DMS53 treated with DMSO at 0.1 percent for 48 hours (cell line): ENCODE results near the gene WRAP53.

ENCODE experiments used
- DNase-seq: peaks from one replicate; lab custom pipeline; 2025; ENCODE audit not compliant: unreplicated experiment; lab: John Stamatoyannopoulos, UW

WRAP53 gene

DNA sequence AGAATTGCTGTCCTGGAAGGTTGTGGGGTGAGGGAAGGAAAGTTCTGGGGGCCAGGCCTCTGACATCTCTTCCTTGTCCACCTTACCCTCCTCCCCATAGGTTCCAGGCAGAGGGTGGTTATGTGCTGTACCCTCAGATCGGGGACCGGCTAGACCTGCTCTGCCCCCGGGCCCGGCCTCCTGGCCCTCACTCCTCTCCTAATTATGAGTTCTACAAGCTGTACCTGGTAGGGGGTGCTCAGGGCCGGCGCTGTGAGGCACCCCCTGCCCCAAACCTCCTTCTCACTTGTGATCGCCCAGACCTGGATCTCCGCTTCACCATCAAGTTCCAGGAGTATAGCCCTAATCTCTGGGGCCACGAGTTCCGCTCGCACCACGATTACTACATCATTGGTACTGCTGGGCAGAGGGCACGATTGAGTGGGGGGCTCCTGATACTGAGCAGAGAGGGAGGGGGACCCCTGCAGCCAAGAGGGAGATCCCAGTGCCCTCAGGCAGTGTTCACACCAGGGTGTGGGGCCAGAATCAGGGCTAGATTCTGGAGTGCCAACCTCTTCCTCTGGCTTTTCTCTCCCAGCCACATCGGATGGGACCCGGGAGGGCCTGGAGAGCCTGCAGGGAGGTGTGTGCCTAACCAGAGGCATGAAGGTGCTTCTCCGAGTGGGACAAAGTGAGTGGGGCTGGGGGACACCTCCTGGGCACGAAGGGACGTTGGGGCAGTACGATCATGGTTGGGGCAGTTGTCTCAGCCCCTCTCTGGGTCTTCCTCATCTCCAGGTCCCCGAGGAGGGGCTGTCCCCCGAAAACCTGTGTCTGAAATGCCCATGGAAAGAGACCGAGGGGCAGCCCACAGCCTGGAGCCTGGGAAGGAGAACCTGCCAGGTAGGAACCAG lies 19.8 kb downstream of the WRAP53 start:
- DNase-seq, result no peak

DNA sequence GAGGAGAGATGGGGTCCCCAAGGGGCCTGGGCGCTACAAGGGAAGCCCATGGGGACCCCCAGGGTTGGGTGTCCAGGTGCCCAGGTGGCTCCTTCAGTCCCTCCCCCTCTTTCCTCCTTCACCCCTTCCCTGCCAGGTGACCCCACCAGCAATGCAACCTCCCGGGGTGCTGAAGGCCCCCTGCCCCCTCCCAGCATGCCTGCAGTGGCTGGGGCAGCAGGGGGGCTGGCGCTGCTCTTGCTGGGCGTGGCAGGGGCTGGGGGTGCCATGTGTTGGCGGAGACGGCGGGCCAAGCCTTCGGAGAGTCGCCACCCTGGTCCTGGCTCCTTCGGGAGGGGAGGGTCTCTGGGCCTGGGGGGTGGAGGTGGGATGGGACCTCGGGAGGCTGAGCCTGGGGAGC lies 20.8 kb downstream of the WRAP53 start:
- DNase-seq, result no peak

DNA sequence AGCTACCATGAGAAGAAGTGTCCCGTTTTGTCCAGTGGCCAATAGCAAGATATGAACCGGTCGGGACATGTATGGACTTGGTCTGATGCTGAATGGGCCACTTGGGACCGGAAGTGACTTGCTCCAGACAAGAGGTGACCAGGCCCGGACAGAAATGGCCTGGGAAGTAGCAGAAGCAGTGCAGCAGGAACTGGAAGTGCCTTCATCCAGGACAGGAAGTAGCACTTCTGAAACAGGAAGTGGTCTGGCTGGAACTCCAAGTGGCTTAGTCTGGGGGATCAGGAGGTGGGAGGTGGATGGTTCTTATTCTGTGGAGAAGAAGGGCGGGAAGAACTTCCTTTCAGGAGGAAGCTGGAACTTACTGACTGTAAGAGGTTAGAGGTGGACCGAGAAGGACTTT lies 22.0 kb downstream of the WRAP53 start:
- no peak for DNase-seq

DNA sequence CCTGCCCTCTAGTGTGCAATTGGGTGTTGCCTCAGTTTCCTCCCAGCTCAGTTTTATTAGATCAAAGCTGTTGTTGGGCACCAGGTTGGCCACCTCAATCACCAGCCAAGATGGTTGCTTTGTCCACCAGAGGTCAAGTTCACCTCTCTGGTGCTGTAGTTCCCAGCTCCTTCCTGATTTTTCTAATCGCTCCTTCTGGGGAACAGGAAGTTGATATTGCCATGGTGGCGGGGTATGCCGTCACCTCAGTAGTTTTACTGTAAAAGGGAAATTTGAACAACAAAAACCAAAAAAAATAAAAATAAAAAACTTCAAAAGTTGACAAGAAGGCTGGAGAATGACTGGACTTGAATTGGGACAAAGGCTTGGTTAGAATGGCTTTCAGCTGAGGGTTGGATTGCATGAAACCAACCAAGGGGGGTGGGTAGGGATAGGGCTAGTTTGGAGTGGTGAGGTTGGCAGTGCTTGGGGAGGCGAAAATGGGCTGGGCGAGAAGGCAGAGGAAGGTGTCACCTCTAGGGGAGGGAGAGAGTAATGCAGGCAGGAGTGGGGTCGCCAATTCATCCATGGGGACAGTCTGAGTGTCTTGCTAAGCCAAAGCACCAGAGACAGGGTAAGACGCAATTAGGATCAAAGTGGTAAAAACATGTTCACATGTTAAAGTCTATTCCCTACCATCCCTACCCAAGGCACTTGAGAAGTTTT lies 22.9 kb downstream of the WRAP53 start:
- no peak for DNase-seq

DNA sequence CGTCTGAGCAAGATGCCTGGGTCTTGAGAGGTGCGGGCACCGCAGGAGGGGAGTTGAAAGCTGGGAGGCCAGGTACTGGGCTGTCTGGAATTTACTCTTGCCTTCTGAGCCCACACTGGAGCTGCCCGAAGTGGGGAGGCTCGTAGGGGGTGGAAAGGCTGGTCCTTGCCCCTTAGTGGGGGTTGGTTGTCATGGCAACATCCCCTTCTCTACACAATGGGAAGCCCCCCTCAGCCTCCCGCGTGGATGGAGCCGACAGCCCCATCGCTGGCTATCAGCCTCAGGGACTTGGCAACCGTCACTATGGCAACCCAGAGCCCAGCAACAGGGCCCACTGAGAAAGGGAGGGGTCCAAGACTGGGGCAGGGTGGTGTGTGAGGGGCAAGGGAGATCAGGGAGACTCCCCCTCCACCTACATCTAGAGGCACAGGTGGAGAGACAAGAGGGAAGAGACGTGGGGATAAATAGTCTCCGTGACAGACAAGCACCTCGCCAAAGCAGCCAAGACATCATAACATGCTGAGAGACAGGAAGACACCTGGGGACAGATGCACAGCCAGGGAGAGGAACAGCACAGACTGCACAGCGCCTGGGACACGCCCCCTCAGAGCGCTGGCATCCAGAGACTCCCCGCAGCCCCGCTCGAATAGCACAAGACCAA lies 24.0 kb downstream of the WRAP53 start:
- DNase-seq, result peak; percentile 17

DNA sequence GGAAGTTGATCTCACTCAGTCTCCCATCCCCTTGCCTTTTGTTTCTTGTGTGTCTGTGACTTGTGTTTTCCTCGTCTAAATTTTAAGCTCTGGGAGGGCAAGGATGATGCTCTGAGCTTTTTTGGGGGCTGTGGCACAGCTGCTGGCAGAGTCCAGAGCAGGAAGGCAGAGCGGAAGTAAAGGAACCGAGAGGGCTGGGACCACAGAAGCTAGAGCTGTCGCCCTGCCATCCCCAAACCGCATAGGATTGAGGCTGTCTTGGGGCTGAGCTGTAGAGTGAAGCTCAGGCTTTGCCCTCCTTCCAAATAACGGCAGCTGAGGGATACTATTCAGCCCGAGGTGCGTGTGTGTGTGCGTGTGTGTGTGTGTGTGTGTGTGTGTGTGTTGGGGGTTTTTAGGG lies 25.5 kb downstream of the WRAP53 start:
- DNase-seq, result no peak

DNA sequence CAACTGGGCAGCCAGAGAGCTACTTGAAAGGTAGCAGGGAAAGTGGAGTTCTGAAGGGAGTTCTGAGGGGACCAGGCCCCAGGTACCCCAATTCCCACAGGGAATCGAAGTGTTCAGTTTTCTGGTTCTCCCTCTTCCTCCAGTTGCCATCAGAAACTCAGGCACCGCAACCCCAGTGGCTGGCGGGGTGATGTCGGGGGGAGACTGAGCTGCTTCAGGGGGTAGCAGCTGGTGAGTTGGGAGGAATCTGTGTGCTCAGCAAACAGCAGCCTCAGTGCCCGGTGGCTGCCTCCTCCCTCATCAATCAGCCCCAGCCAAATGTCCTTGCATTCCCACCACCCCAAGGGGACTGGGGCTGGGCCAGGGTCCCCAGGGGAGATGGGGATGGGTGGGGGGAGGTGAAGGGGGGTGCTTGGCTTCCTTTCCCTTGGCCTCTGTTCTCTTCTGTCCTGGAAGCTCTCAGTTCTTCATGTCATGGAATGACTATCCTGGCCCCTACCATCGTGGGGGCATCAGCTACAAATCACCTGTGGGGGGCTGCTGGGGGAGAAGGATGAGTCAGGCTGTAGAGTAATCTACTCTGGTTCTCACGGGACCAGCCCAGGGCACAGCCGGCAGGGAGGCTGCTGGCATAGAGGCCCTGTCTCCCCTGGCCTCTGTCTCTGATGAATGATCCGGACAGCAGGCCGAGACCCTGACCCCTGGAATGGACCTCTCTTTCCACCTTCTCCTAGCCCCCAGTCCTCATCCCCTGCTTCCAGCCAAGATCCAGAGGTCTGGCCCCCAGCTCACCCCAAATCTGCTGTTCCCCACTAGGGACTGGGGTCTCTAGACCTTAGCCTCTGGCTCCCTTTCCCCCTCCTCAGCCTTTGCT lies 26.7 kb downstream of the WRAP53 start:
- DNase-seq, result no peak

DNA sequence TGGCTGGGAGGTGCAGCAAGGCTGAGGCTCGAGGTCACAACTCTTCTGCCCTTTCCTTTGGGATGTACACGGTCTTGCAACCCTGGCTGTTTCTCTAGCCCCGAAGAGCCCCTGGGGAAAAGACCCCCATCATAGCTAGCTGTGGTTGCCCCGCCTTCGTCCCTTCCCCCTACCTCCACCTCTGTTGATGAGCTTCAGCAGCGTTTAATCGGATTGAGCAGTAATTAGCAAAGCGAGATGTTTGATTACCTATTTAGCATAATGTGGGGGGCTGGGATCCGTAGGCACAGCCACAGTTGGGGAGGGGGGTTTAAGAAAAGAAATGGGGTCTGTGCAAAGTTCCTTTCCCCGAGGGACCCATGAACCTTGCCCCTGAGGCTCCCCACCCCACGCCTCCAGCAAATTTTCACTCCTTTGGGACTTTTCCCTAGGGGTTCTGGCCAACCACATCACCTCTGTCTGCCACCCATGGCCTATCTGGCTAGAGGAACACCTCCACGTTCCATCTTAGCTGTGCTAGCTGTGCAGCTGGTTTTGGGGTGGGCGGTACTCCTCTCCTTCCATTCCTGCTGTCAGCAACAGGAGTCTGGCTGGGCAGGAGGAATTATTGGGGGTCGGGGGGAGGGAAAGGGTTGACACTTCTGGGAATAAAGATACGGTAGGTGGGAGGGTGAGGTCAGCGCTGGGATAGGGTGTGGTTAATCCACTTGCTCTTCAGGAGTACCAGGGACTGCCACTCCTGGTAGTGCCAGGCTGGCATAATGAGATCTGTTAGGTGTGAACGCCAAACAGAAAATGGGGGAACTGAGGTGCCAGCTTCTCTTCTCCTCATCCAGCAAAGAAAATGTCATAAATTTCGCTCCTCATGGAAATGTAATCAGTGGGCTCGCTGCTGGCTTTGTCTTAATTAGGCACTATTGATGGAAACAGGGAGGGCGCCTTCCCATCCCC lies 27.9 kb downstream of the WRAP53 start:
- DNase-seq, result no peak

DNA sequence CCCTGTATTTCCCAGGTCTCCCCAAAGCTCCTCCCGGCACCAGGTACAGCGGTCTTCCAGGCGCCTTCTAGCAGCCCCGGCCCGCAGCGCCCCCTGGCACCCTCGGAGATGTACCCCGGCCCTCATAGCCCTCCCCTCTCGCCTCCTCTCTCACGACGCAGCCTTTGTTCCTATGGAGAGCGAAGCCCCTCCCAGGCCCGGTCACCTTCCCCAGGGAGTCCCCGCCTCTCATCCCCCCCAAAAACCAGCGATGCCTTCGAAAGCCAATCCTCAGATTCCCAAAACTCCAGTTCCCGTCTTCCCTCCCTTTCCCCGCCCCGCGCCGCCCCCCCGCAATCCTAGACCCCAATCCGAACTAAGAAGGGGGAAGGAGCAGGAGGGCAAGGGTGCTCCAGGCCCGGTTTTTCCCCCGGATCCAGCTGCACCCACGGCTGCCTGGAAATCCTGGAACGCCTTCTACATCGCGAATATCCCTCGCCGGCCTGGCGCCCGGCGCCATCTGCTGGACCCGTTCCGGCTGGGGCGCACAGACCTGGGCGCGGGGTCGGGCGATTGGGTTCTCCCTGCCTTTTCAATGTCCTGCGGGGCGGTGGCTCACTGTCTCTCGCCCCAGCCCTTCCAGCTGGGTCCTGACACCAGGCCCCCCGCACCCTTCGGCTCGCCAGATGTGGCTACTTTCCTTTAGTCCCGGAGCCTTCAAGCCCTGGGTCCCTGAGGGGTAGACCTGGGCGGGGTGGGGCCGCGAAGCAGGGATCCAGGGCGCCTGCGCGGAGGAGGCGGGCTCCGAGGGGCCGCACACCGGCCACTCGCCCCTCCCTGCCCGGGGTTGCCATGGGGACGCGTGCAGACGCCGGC lies 28.9 kb downstream of the WRAP53 start, which contains the start of gene DNAH2:
Gene DNAH2 (plus strand): TSS at position 844 of the 855 bp plus-strand sequence. CDS start 1,991 bp downstream, outside the sequence.
- peak; percentile 82 for DNase-seq

DNA sequence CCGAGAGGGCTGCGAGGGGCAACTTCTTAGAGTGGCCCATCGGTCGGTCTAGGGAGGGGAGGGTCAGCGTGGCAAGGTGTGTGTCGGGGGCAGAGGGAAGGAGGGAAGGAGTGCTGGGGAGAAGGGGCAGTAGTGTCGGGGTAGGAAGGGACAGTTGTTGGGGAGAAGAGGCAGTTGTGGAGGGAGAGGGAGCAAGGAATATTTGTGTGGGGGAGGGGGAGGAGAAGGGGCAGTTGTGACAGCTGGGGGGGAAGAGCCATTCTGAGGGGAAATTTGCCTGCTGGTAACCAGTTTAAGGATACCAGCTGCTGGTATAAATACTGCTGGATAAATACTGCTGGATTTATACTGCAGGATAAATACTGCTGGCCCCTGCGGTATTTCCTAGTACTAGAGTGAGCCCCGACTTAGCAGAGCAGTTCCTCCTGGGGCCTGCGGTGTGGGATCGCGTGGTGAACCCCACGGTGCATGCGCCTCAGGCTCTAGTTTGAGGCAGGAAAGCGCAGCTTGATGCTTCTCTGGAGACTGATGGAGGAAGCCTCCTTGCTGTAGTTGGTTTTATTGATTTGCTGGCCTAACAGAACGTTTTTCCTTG lies 29.6 kb downstream of the WRAP53 start:
- DNase-seq, result peak; percentile 56

DNA sequence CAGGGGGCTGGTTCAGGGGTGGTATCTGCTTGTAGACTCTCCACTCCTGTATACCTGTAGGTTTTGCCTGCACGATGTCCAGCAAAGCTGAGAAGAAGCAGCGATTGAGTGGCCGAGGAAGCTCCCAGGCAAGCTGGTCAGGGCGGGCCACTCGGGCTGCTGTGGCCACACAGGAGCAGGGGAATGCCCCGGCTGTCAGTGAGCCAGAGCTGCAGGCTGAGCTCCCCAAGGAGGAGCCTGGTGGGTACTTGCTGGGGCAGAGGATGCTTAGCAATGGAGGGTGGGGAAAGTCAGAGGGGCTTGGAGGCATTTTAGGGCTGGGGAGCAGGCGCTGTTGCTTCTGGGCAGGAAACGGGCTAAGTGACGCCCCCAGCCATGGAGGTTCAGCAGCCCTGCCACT lies 31.4 kb downstream of the WRAP53 start:
- no peak for DNase-seq

DNA sequence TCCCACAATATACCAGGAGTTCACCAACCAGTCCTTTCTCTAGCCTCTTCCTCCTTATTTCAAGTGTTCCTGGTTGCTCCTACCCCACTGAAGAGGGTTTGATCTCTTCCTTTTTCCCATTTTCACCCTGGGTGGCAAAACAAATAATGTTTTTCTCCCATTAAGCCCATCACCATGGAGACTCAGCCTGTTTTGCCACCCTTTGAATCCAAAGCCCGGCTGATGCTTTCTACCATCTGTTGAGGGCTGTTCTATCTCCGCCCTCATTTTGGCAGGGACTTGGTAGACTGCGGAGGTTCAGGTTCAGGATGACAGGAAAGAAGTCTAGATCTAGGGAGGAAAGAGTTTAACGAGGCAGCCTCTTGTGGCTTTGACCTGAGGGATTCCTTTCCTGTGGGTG lies 31.8 kb downstream of the WRAP53 start:
- DNase-seq, result no peak

DNA sequence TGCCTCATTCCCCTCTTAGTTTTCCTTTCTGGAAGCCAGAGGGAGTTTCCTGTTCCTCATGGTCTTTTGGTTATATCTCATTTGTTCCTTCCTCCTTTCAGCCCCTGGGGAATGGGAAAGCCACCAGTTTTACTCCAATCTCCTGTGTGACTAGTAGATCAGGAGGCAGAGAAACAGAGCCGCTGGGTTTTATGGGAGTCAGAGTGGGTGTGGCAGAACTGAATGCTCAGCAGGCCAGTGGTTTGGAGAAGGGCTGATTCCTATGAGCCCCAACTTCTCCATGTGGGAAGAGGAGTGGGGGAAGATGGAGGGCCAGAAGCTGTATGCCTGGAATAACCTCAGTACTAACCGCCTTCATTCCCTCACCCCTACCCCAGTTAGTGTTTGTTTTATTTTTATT lies 33.3 kb downstream of the WRAP53 start:
- no peak for DNase-seq

DNA sequence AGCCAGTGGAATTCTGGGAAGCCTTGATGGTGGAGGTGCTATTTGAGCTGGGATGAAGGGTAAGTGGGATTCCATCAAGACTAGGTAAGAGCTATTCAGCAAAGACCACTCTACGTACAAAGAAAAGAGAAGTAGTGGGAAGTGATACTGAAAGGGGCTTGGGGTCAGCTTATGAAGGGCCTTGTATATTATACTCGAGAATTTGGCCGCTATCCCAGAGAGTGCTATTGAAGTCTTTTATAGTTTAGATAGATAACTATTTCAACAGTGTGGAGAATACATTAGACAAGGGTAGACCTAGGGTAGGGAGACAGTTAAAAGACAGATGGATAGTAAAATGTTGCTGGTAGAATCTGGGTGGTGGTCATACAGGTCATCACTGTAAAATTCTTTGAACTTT lies 39.6 kb downstream of the WRAP53 start:
- DNase-seq, result no peak

DNA sequence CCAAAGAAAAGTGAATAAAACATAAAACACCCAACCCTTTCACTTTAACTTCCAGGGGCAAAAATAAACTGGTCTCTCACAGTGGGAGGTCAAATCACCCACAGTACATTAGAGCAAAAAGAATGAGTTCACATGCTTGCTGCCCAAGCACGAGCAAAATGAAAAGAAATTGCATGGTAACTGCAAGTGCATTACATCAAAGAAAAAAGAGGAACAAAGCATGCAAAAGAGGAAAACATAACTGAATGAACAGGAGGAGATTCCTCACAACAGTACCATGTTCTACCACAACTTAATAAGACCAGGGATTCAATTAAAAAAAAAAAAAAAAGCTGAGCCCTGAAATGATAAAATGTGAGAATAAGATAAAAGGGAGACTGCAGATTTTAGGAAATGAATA lies 41.5 kb downstream of the WRAP53 start:
- no peak for DNase-seq

DNA sequence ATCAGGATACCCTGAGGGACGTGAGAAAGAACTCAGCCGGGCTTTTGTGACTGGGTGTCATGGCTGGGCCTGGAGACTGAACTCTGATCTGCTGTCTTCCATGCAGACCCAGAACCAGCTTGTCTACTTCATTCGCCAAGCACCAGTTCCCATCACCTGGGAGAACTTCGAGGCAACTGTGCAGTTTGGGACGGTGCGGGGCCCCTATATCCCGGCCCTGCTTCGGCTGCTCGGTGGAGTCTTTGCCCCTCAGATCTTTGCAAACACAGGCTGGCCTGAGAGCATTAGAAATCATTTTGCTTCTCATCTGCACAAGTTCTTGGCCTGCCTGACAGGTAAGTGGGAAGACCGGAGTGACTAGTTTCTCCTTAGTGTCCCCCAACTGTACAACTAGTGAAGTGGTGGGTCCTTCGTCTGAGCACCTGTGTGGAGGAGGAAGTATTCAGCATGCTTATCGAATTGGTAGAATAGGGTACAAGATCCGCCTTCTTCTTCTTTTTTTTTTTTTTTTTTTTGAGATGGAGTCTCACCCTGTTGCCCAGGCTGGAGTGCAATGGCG lies 44.8 kb downstream of the WRAP53 start:
- no peak for DNase-seq

DNA sequence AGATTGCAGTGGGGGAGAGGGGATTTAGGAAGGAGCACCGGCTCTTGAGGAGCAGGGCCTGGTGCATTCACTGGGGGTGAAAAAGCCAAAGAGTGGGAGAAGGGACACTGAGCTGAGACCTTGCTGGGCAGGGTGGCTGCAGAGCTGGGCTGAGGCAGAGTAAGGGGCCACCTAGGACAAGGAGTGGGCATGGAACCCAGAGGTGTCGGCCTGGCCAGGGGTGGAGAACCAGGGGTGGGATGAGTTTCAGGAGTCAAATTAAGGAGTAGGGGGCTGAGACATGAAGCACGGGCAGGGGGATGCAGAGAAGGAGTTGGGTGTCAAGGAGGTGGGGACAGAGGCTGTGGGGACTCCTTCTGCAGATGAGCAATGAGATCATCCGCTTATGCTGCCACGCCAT lies 49.3 kb downstream of the WRAP53 start:
- DNase-seq, result no peak

DNA sequence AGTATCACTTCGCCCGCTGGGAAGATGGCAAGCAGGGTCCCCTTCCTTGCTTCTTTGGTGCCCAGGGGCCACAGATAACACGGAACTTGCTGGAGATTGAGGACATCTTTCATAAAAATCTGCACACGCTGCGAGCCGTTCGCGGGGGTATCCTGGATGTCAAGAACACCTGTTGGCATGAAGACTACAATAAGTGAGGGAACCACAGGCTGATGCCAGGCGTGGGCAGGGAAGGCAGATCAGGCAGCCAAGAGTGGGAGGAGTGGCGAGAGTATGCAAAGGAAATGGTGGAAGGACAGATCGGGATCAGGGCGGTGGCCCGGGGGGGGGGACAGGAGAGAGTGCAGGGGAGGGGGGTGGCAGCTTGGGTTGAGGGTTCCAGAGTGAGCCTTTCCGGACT lies 51.5 kb downstream of the WRAP53 start:
- DNase-seq, result no peak
